Medulla oblongata (tissue), 1 donor: ENCODE measurements around the gene EIF1AY.
"Not testable (repeated sequence)": the region's sequence is repeated elsewhere in the genome, so short reads cannot be mapped to it uniquely, and the experiment has no call there.

ENCODE experiments used
- DNase-seq: peaks from one replicate; pipeline ENCODE4 v3.0.0-alpha.2; 2015; ENCODE audit errors: extremely low spot score

EIF1AY gene

GRCh38 chrY:20575531-20576121 is at the start of gene EIF1AY:
Gene EIF1AY (plus strand): TSS chrY:20575776. CDS start chrY:20575872, 96 bp downstream.
- DNase-seq, result peak; percentile 97

GRCh38 chrY:20528435-20528834 is 47.1 kb upstream of the EIF1AY start:
- no peak for DNase-seq

- no peak for DNase-seq
Measured at GRCh38 chrY:20538186-20538585, 37.4 kb upstream of the EIF1AY start.

GRCh38 chrY:20538933-20539332 is 36.6 kb upstream of the EIF1AY start:
- no peak for DNase-seq

- no peak for DNase-seq
Measured at GRCh38 chrY:20544451-20544960, 31.1 kb upstream of the EIF1AY start.

GRCh38 chrY:20546071-20546470 is 29.5 kb upstream of the EIF1AY start:
- no peak for DNase-seq

- no peak for DNase-seq
Measured at GRCh38 chrY:20549289-20549688, 26.3 kb upstream of the EIF1AY start.

- no peak for DNase-seq
Measured at GRCh38 chrY:20551840-20552239, 23.7 kb upstream of the EIF1AY start.

GRCh38 chrY:20552764-20553323 is 22.7 kb upstream of the EIF1AY start:
- not testable (repeated sequence) for DNase-seq

GRCh38 chrY:20555820-20556219 is 19.8 kb upstream of the EIF1AY start:
- DNase-seq, result no peak

- peak; percentile 38 for DNase-seq
Measured at GRCh38 chrY:20558677-20559076, 16.9 kb upstream of the EIF1AY start.

- no peak for DNase-seq
Measured at GRCh38 chrY:20559873-20560512, 15.6 kb upstream of the EIF1AY start.

GRCh38 chrY:20571306-20571705 is 4.3 kb upstream of the EIF1AY start:
- no peak for DNase-seq

- no peak for DNase-seq
Measured at GRCh38 chrY:20576506-20576905, 930 bp downstream of the EIF1AY start.

- DNase-seq, result no peak
Measured at GRCh38 chrY:20578206-20578605, 2.6 kb downstream of the EIF1AY start.

- no peak for DNase-seq
Measured at GRCh38 chrY:20581687-20582086, 6.1 kb downstream of the EIF1AY start.

GRCh38 chrY:20586161-20586560 is 10.6 kb downstream of the EIF1AY start:
- no peak for DNase-seq
